Measurements from ENCODE around the gene PNMT. TPM values are rescaled to one million over a fixed set of nuclear protein-coding genes. Genes with fewer than 3 reads are reported as not detected.

Gene PNMT
- total RNA-seq, 2 experiments from 2014 or later, result not detected

DNA sequence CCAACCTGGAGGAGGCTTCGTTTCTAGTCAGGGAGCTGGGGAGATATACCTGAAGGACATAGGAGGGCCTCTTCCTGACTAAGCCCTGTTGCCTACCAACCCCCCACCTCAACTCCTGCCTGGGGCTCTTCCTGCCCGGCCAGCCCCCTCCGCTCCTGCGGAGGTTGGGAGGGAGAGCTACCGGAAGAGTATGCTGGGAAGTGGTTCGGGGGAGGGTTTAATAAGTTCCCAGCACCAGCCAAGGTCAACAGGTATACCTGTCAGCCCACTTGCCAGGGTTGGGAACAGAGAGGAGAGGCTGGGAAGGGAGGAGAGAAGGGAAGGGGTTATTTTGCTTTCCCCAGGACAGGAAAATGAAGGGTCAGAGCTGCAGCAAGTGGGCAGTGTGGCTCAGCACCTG lies 36.9 kb upstream of the PNMT start:
- TF ChIP-seq, protein P1, sequence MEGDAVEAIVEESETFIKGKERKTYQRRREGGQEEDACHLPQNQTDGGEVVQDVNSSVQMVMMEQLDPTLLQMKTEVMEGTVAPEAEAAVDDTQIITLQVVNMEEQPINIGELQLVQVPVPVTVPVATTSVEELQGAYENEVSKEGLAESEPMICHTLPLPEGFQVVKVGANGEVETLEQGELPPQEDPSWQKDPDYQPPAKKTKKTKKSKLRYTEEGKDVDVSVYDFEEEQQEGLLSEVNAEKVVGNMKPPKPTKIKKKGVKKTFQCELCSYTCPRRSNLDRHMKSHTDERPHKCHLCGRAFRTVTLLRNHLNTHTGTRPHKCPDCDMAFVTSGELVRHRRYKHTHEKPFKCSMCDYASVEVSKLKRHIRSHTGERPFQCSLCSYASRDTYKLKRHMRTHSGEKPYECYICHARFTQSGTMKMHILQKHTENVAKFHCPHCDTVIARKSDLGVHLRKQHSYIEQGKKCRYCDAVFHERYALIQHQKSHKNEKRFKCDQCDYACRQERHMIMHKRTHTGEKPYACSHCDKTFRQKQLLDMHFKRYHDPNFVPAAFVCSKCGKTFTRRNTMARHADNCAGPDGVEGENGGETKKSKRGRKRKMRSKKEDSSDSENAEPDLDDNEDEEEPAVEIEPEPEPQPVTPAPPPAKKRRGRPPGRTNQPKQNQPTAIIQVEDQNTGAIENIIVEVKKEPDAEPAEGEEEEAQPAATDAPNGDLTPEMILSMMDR (conservative IDR thresholded peaks at IDR 0.05; ENCODE audit: low read length), result no peak
- TF ChIP-seq EZH2phosphoT487 (IDR thresholded peaks at IDR 0.05; ENCODE audit: borderline replicate concordance, low read depth, low read length), result no peak
- Histone ChIP-seq H3K4me2 (ENCODE audit: low read length) (no peak overlapping the region), H2AFZ (ENCODE audit: low read length) (no peak overlapping the region), H3K4me3 (ENCODE audit: low read depth, low read length, poor library complexity, severe bottlenecking) (no peak overlapping the region), H4K20me1 (ENCODE audit: insufficient read depth, low read length) (no peaks in the 10 kb centered on the region), H3K9me3 (ENCODE audit: low read length) (no peaks in the 10 kb centered on the region), H3K79me2 (ENCODE audit: insufficient read depth, low read depth, low read length) (no peaks in the 10 kb centered on the region), H3K27ac (ENCODE audit: low read depth, low read length, poor library complexity, severe bottlenecking) (no peak overlapping the region), H3K36me3 (ENCODE audit: insufficient read depth, low read length) (no peaks in the 10 kb centered on the region), H3K4me1 (ENCODE audit: insufficient read depth, low read length, poor library complexity, severe bottlenecking) (peaks cover 25% of the 10 kb centered on the region), H3K9me2 (ENCODE audit: insufficient read depth, low read length) (no peaks in the 10 kb centered on the region)
- ChIA-PET CTCF (ENCODE audit: unreplicated experiment) (interaction anchor here (0.9 kb wide), 1 partner anchor 9 kb away, joined by 3 read pairs; no protein-coding TSS in a partner anchor), POLR2A (interaction anchor here (0.6 kb wide), 1 partner anchor 490 kb away, joined by 4 read pairs; no protein-coding TSS in a partner anchor)
- no peak for DNase-seq (ENCODE audit: low spot score)
- intact Hi-C loops (cut with micrococcal nuclease; ENCODE audit: unreplicated experiment), result no loop called here
- BruUV-seq (replicated peaks), result no TSS peak

DNA sequence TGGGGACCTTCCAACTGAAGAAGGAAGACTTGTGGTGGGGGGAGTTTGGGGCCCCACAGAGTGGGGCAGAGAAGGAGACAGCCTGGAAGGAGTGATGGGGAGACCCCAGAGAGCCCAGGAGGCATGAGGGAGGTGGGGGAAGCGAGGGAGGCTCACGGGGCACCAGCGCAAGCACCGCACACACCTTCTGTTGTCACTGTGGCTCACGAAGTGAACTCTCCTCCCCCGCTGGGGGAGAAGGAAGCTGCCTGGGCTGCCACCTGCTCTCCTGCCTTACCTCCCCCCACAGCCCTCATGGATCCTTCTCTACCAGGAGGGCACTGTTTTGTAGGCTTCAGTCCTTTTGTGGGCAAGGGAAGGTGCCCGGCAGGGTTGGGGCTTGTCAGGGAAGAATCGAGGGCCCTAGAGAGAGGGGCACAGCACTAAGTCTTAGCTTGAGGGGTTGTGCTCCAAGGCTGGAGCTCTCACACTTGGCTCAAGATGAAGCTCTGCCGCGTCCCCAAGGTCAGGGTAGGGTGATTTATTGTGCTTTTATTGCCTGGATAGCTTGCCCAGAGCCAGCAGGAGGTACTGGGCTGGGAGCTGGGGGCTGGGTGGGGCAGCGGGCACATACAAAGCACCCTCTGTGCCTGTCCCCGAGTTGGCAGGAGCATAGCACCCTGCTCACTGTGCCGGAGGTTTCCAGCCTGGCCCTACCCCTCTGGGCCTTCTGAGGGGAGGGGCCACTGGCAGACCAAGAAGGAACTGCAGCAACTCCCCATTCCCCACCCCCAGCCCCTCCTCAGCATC lies 35.9 kb upstream of the PNMT start:
- Histone ChIP-seq H3K4me3 (ENCODE audit: low read depth, low read length, poor library complexity, severe bottlenecking) (no peak overlapping the region), H3K79me2 (ENCODE audit: insufficient read depth, low read depth, low read length) (no peaks in the 10 kb centered on the region; the same call in 1 of the 2 replicates), H2AFZ (ENCODE audit: low read length) (no peak overlapping the region), H3K27ac (ENCODE audit: low read depth, low read length, poor library complexity, severe bottlenecking) (no peak overlapping the region), H3K9me2 (ENCODE audit: insufficient read depth, low read length) (no peaks in the 10 kb centered on the region), H3K9me3 (ENCODE audit: low read length) (no peaks in the 10 kb centered on the region), H3K36me3 (ENCODE audit: insufficient read depth, low read length) (no peaks in the 10 kb centered on the region), H3K4me2 (ENCODE audit: low read length) (no peak overlapping the region), H3K4me1 (ENCODE audit: insufficient read depth, low read length, poor library complexity, severe bottlenecking) (peaks cover 27% of the 10 kb centered on the region), H4K20me1 (ENCODE audit: insufficient read depth, low read length) (no peaks in the 10 kb centered on the region)
- intact Hi-C loops (cut with micrococcal nuclease; ENCODE audit: unreplicated experiment), result no loop called here
- no peak for TF ChIP-seq EZH2phosphoT487 (IDR thresholded peaks at IDR 0.05; ENCODE audit: borderline replicate concordance, low read depth, low read length)
- TF ChIP-seq, protein P1 (conservative IDR thresholded peaks at IDR 0.05; ENCODE audit: low read length), result no peak
- ChIA-PET CTCF (ENCODE audit: unreplicated experiment) (no interaction called here), POLR2A (no interaction called here)
- no peak for DNase-seq (ENCODE audit: low spot score)
- no TSS peak for BruUV-seq (replicated peaks)
